Loucy (cell line): ENCODE data around the gene HPCAL4.

ENCODE experiments used
- EZH2phosphoT487 ChIP-seq: fragments of 200-600 bp; IDR thresholded peaks from 2 replicates; pipeline ENCODE4 v1.6.1; 2018; ENCODE audit warnings: antibody characterized with exemption, mild to moderate bottlenecking, moderate library complexity, borderline replicate concordance
- TF ChIP-seq, protein P1 (sequence below): fragments of 200-600 bp; sonication (generic); conservative IDR thresholded peaks from 2 replicates; pipeline ENCODE4 v1.5.1; 2014; ENCODE audit warnings: mild to moderate bottlenecking, antibody characterized with exemption, low read length

DNA sequence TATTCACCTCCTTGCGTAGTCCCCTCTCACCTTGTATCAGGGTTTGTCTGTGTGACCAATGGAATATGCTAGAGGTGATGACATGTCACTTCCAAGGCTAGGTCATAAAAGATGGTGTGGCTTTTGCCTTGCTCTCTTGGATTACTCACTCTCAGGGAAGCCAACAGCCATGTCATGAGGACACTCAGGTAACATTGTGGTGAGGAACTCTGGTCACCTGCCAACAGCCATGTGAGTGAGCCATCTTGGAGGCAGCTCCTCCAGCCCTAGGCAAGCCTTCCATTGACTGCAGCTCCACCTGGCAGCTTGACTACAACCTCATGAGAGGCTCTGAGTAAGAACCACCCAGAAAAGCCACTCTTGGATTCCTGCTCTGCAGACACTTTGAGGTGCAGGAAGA lies 40.8 kb downstream of the HPCAL4 start:
- TF ChIP-seq, protein P1, sequence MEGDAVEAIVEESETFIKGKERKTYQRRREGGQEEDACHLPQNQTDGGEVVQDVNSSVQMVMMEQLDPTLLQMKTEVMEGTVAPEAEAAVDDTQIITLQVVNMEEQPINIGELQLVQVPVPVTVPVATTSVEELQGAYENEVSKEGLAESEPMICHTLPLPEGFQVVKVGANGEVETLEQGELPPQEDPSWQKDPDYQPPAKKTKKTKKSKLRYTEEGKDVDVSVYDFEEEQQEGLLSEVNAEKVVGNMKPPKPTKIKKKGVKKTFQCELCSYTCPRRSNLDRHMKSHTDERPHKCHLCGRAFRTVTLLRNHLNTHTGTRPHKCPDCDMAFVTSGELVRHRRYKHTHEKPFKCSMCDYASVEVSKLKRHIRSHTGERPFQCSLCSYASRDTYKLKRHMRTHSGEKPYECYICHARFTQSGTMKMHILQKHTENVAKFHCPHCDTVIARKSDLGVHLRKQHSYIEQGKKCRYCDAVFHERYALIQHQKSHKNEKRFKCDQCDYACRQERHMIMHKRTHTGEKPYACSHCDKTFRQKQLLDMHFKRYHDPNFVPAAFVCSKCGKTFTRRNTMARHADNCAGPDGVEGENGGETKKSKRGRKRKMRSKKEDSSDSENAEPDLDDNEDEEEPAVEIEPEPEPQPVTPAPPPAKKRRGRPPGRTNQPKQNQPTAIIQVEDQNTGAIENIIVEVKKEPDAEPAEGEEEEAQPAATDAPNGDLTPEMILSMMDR = no peak
- TF ChIP-seq EZH2phosphoT487 = no peak
